SK-N-SH (cell line): ENCODE results near the gene HSPA1L. TPM values are rescaled to one million over a fixed set of nuclear protein-coding genes. Genes with fewer than 3 reads are reported as not detected.
"Not testable (repeated sequence)": the region's sequence is repeated elsewhere in the genome, so short reads cannot be mapped to it uniquely, and the experiment has no call there.

Experiments
- CTCF ChIA-PET: fragments of 300-600, 350-600 bp; formaldehyde crosslinking; extraction: SDS; loops from one replicate; lab custom pipeline; 2021; lab: Yijun Ruan, JAX
- POLR2A ChIA-PET: fragments of 350-600 bp; sonication (Branson Sonifier 250); formaldehyde crosslinking; extraction: SDS; loops from one replicate; lab custom pipeline; 2020; ENCODE audit warnings: antibody characterized with exemption, inconsistent platforms; lab: Yijun Ruan, JAX
- DNase-seq: peaks from one replicate; pipeline ENCODE4 v3.0.0; 2012
- H2AFZ ChIP-seq: fragments of 200-600 bp; sonication (generic); 2 replicates; pipeline ENCODE4 v1.8.1; 2016; ENCODE audit warnings: antibody characterized with exemption, mild to moderate bottlenecking, low read depth
- H3F3A ChIP-seq: fragments of 200-600 bp; sonication (generic); replicated peaks from 2 replicates; pipeline ENCODE3; 2016; ENCODE audit warnings: antibody characterized with exemption, mild to moderate bottlenecking; ENCODE audit not compliant: insufficient read depth
- H3K27ac ChIP-seq, 2 experiments: fragments of 200-500 bp in 1 of 2; fragments of 200-600 bp in 1 of 2; sonication (Bioruptor generic) in 1 of 2; sonication (generic), shearing (Covaris generic) in 1 of 2; 2 replicates each; pipeline versions ENCODE4 v1.5.1 to v1.6.1; 2014 to 2016; ENCODE audit warnings: low read depth in 2 of 2, inconsistent platforms in 1 of 2, low read length in 1 of 2, mild to moderate bottlenecking in 1 of 2, mixed read lengths in 1 of 2
- H3K27me3 ChIP-seq: fragments of 200-600 bp; sonication (generic), shearing (Covaris generic); 2 replicates; pipeline ENCODE4 v1.6.1; 2016; ENCODE audit warnings: mixed run types; ENCODE audit not compliant: insufficient read depth
- H3K36me3 ChIP-seq, 2 experiments: fragments of 200-500 bp in 1 of 2; fragments of 200-600 bp in 1 of 2; sonication (Bioruptor generic) in 1 of 2; sonication (generic) in 1 of 2; replicated peaks in 1 of 2; 2 replicates each; pipeline versions ENCODE3 to v1.5.1; 2014 to 2016; ENCODE audit warnings: low read length in 1 of 2, mild to moderate bottlenecking in 1 of 2; ENCODE audit not compliant: insufficient read depth in 2 of 2, control insufficient read depth in 1 of 2
- H3K4me1 ChIP-seq, 2 experiments: fragments of 200-500 bp in 1 of 2; fragments of 200-600 bp in 1 of 2; sonication (Bioruptor generic) in 1 of 2; sonication (generic), shearing (Covaris generic) in 1 of 2; 2 replicates each; pipeline versions ENCODE4 v1.5.1 to v1.6.1; 2014 to 2016; ENCODE audit warnings: low read depth in 1 of 2, low read length in 1 of 2, mixed run types in 1 of 2; ENCODE audit not compliant: insufficient read depth in 2 of 2, control insufficient read depth in 1 of 2
- H3K4me2 ChIP-seq: fragments of 200-600 bp; sonication (generic), shearing (Covaris generic); 2 replicates; pipeline ENCODE4 v1.6.1; 2017; ENCODE audit warnings: mixed run types
- H3K4me3 ChIP-seq, 2 experiments: fragments of 200-500 bp in 1 of 2; fragments of 200-600 bp in 1 of 2; sonication (Bioruptor generic) in 1 of 2; sonication (generic), shearing (Covaris generic) in 1 of 2; 2 replicates each; pipeline versions ENCODE4 v1.5.1 to v1.8.1; 2014 to 2016; ENCODE audit warnings: low read depth in 2 of 2, inconsistent platforms in 1 of 2, low read length in 1 of 2, mild to moderate bottlenecking in 1 of 2, mixed read lengths in 1 of 2, moderate library complexity in 1 of 2
- H3K79me2 ChIP-seq: fragments of 200-600 bp; sonication (generic); 2 replicates; pipeline ENCODE4 v1.8.1; 2017; ENCODE audit warnings: mild to moderate bottlenecking; ENCODE audit not compliant: insufficient read depth
- H3K9ac ChIP-seq: fragments of 200-600 bp; sonication (generic); 2 replicates; pipeline ENCODE4 v1.6.1; 2017; ENCODE audit warnings: mixed run types
- H3K9me2 ChIP-seq: fragments of 200-600 bp; sonication (generic); 2 replicates; pipeline ENCODE4 v1.6.1; 2017; ENCODE audit warnings: mixed run types
- H3K9me3 ChIP-seq: fragments of 200-600 bp; sonication (generic); 2 replicates; pipeline ENCODE4 v1.6.1; 2017; ENCODE audit warnings: mixed run types, mild to moderate bottlenecking, moderate library complexity
- H4K20me1 ChIP-seq: fragments of 200-600 bp; sonication (generic); 2 replicates; pipeline ENCODE4 v1.6.1; 2017; ENCODE audit warnings: mild to moderate bottlenecking, mixed run types; ENCODE audit not compliant: insufficient read depth
- CTCF ChIP-seq: fragments of 200-600 bp; sonication (generic); IDR thresholded peaks from 2 replicates; pipeline ENCODE4 v1.6.1; 2017; ENCODE audit warnings: antibody characterized with exemption, mild to moderate bottlenecking, moderate library complexity
- NFIC ChIP-seq: IDR thresholded peaks from 2 replicates; pipeline ENCODE4 v1.4.0; 2012; ENCODE audit warnings: borderline replicate concordance
- REST ChIP-seq: IDR thresholded peaks from 2 replicates; pipeline ENCODE4 v1.6.1; 2012; ENCODE audit warnings: mild to moderate bottlenecking, low read depth, low read length, moderate library complexity
- TCF12 ChIP-seq: IDR thresholded peaks from 2 replicates; pipeline ENCODE4 v1.4.0; 2012
- TEAD4 ChIP-seq: IDR thresholded peaks from 2 replicates; pipeline ENCODE4 v1.4.0; 2012; ENCODE audit warnings: mild to moderate bottlenecking, borderline replicate concordance; ENCODE audit not compliant: insufficient read depth
- YY1 ChIP-seq: IDR thresholded peaks from 2 replicates; pipeline ENCODE4 v1.4.0; 2012; ENCODE audit warnings: low read depth, mild to moderate bottlenecking
- WGBS: methylation state at CpG from one replicate; pipeline ENCODE4 v1.1.6; 2017; ENCODE audit warnings: low lambda C conversion rate; 5-methylcytosine and 5-hydroxymethylcytosine counted together
- polyA plus RNA-seq, 3 experiments: library from polyadenylated mRNA; depleted of rRNA; stranded (reverse); fragments of >200 nt; gene quantifications; 2 replicates each; pipeline ENCODE4 v1.2.3, GENCODE V29; 2012

The HSPA1L gene
- polyA plus RNA-seq, 1 of the 3 experiments (the other 2 are of a cell fraction) = 0.69 TPM

- no peak overlapping the region for H3K4me2 ChIP-seq
- H3K27ac ChIP-seq = peak overlapping the region; percentile 47 to 98; a peak in 2 of 4 replicates
- no peak overlapping the region for H3K4me3 ChIP-seq
- TF ChIP-seq NFIC (no peak), TCF12 (no peak), TEAD4 (no peak), YY1 (no peak), REST (no peak)
- peaks cover 11% of the 10 kb centered on the region for H3F3A ChIP-seq
- no peaks in the 10 kb centered on the region for H3K9me3 ChIP-seq
- H2AFZ ChIP-seq = peak overlapping the region; percentile 71; the same call in 1 of the 2 replicates
- H3K27me3 ChIP-seq = no peaks in the 10 kb centered on the region
- ChIA-PET POLR2A (interaction anchor here (1.4 to 2.2 kb wide), 3 partner anchors 14 to 84 kb away, joined by 5 to 9 read pairs (median 6); partner anchors contain the start of genes DDAH2 and HSPA1B), CTCF (interaction anchor here (0.8 to 4.5 kb wide), 7 partner anchors 17 to 125 kb away, joined by 3 to 27 read pairs (median 3); partner anchors contain the start of gene VARS1)
- H3K79me2 ChIP-seq = peaks cover 7% of the 10 kb centered on the region; the same call in 1 of the 2 replicates
- no peaks in the 10 kb centered on the region for H3K9me2 ChIP-seq
- H3K4me1 ChIP-seq = peaks cover 4 to 6% of the 10 kb centered on the region in 2 experiments; a peak in 2 of 4 replicates
- no peaks in the 10 kb centered on the region for H3K36me3 ChIP-seq
- DNase-seq = no peak
- WGBS = 94% methylated on average over 7 of the region's 7 CpGs
- peak overlapping the region; percentile 34; the same call in 1 of the 2 replicates for H3K9ac ChIP-seq
- H4K20me1 ChIP-seq = no peaks in the 10 kb centered on the region
Observed at GRCh38 chr6:31813465-31813849, 1.6 kb downstream of the HSPA1L start.

- Histone ChIP-seq H3K9me3 (no peaks in the 10 kb centered on the region), H2AFZ (no peak overlapping the region; the same call in 1 of the 2 replicates), H4K20me1 (no peaks in the 10 kb centered on the region), H3K4me3 (no peak overlapping the region), H3K36me3 (no peaks in the 10 kb centered on the region), H3K27ac (no peak overlapping the region), H3K9me2 (no peaks in the 10 kb centered on the region), H3F3A (peaks cover 19% of the 10 kb centered on the region), H3K4me1 (peaks cover 4 to 6% of the 10 kb centered on the region in 2 experiments; a peak in 2 of 4 replicates), H3K4me2 (no peak overlapping the region), H3K27me3 (no peaks in the 10 kb centered on the region), H3K9ac (no peak overlapping the region), H3K79me2 (no peaks in the 10 kb centered on the region)
- no peak for TF ChIP-seq CTCF
- CTCF ChIA-PET = interaction anchor here (1.0 to 4.5 kb wide), 4 partner anchors 16 to 266 kb away, joined by 3 to 27 read pairs (median 8); partner anchors contain the start of genes ATP6V1G2 and VARS1
- DNase-seq = no peak
- WGBS = 94% methylated on average over 12 of the region's 12 CpGs
- POLR2A ChIA-PET = interaction anchor here (0.6 kb wide), 1 partner anchor 319 kb away, joined by 5 read pairs; no protein-coding TSS in a partner anchor
Observed at GRCh38 chr6:31811645-31812044, 3.4 kb downstream of the HSPA1L start.

GRCh38 chr6:31808599-31808998 is 6.5 kb downstream of the HSPA1L start:
- H3K9me2 ChIP-seq = not testable (repeated sequence)
- CTCF ChIA-PET = interaction anchor here (3.1 kb wide), 1 partner anchor 79 kb away, joined by 14 read pairs; the partner anchor contains the start of gene DDAH2
- POLR2A ChIA-PET = interaction anchor here (0.7 to 0.8 kb wide), 2 partner anchors 13 to 81 kb away, joined by 3 to 4 read pairs; partner anchors contain the start of gene VARS1

More at GRCh38 chr6:31808599-31808998, 6.5 kb downstream of the HSPA1L start:
- not testable (repeated sequence) for H3K9ac ChIP-seq, H3K27me3 ChIP-seq, H3K4me1 ChIP-seq, H3K36me3 ChIP-seq, H3K4me2 ChIP-seq, H4K20me1 ChIP-seq, H3K4me3 ChIP-seq, DNase-seq, H3K27ac ChIP-seq, H3K9me3 ChIP-seq, H2AFZ ChIP-seq
- Histone ChIP-seq H3F3A (peaks cover 11% of the 10 kb centered on the region), H3K79me2 (peaks cover 27% of the 10 kb centered on the region)
- whole genome bisulfite sequencing = 94% methylated on average over 10 of the region's 10 CpGs
